H1 (cell line): ENCODE results near the gene F3. TPM values are rescaled to one million over a fixed set of nuclear protein-coding genes. Genes with fewer than 3 reads are reported as not detected.

ENCODE experiments used
- ASH2L ChIP-seq: fragments of 200-600, 300-600 bp; sonication (generic); IDR thresholded peaks from one replicate; pipeline ENCODE4 v1.7.1; 2017; ENCODE audit warnings: low read length
- BACH1 ChIP-seq: IDR thresholded peaks from 2 replicates; pipeline ENCODE4 v1.6.1; 2012; ENCODE audit warnings: low read length, improper control_type of control experiment
- CREB1 ChIP-seq: IDR thresholded peaks from 2 replicates; pipeline ENCODE4 v1.6.1; 2012; ENCODE audit warnings: inconsistent platforms
- GTF2F1 ChIP-seq: IDR thresholded peaks from 2 replicates; pipeline ENCODE4 v1.6.1; 2012; ENCODE audit warnings: low read depth, low read length, improper control_type of control experiment, borderline replicate concordance
- SAP30 ChIP-seq: fragments of 300-600 bp; sonication (generic); IDR thresholded peaks from 2 replicates; pipeline ENCODE4 v1.7.1; 2012; ENCODE audit warnings: low read length, moderate library complexity, mild to moderate bottlenecking, inconsistent platforms; ENCODE audit not compliant: insufficient read depth, insufficient replicate concordance
- polyA plus RNA-seq, 7 experiments: library from polyadenylated mRNA; depleted of rRNA in 3 of 7; stranded (reverse) in 5 of 7; unstranded in 2 of 7; fragments of >200 nt in 5 of 7; fragments of 200-250 nt in 2 of 7; gene quantifications; 1 replicate in 5 of 7; 2 replicates in 1 of 7; 4 replicates in 1 of 7; pipeline versions ENCODE4 v1.2.1 to v1.2.3, GENCODE V29; 2011 to 2013; ENCODE audit warnings: missing spikeins in 2 of 7, mixed read lengths in 2 of 7
- total RNA-seq: library from RNA; stranded (reverse); fragmentation: NEBNext Ultra II Directional; extraction: Animal tissue kit (Norgen Biotek cat#: 25700); gene quantifications from 2 replicates; pipeline ENCODE4 v1.2.1, GENCODE V29; 2021

Gene F3
- total and polyA plus RNA-seq, 2 of the 8 experiments (the other 6 are each of a cell fraction or from before 2014, with no cell fraction given) = 2.6 to 8.6 TPM

DNA sequence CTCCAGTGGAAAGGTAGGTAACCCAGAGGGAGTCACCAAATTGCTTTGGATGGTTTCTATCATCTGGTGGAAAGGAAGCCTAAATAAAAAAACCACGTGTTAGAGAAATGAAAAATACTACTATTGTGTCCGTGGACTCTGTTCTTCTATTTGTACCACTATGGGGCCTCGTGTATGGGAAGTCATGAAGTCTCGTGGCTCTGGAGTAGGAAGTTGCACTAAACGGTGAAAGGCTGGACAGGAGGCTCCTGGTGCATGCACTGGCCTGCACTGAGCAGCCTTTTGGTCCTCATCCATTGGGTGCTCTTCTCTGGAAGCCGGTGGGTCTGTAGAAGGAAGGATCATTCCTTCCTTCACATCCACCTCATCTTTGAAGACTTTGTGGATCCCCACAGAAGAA lies 17.0 kb downstream of the F3 start (continued):
- TF ChIP-seq BACH1 (no peak), SAP30 (no peak), CREB1 (no peak), GTF2F1 (no peak), ASH2L (no peak)
